Activated T-cell treated with anti-CD3 and anti-CD28 coated beads for 48 hours (primary cell): ENCODE data around the gene C1QTNF9.
A peak's percentile ranks its signal among the peaks of the same experiment; 100 is the strongest.
"Not testable (repeated sequence)": the region's sequence is repeated elsewhere in the genome, so short reads cannot be mapped to it uniquely, and the experiment has no call there.

Experiments used
- DNase-seq: peaks from one replicate; pipeline ENCODE4 v3.0.0-alpha.2; 2020; ENCODE audit warnings: low read depth

C1QTNF9 gene

GRCh38 chr13:24309300-24309699 lies at the start of gene C1QTNF9:
C1QTNF9 (plus strand) TSS chr13:24309580; CDS start chr13:24316004, 6,424 bp downstream.
- DNase-seq: not testable (repeated sequence)

GRCh38 chr13:24261566-24261965 lies 47.8 kb upstream of the C1QTNF9 start:
- no peak for DNase-seq

GRCh38 chr13:24263632-24264031 lies 45.7 kb upstream of the C1QTNF9 start:
- no peak for DNase-seq

- peak; percentile 71 for DNase-seq
Observed at GRCh38 chr13:24264976-24265375, 44.4 kb upstream of the C1QTNF9 start.

- no peak for DNase-seq
Observed at GRCh38 chr13:24265453-24265852, 43.9 kb upstream of the C1QTNF9 start.

- no peak for DNase-seq
Observed at GRCh38 chr13:24267274-24267673, 42.1 kb upstream of the C1QTNF9 start.

- DNase-seq: no peak
Observed at GRCh38 chr13:24267801-24268200, 41.6 kb upstream of the C1QTNF9 start.

GRCh38 chr13:24269821-24270220 lies 39.6 kb upstream of the C1QTNF9 start:
- DNase-seq: no peak

GRCh38 chr13:24270639-24271141 lies 38.7 kb upstream of the C1QTNF9 start:
- DNase-seq: peak; percentile 41

- no peak for DNase-seq
Observed at GRCh38 chr13:24271231-24271600, 38.2 kb upstream of the C1QTNF9 start.

GRCh38 chr13:24271601-24272451 lies 37.6 kb upstream of the C1QTNF9 start:
- DNase-seq: peak; percentile 39

- no peak for DNase-seq
Observed at GRCh38 chr13:24272452-24273161, 36.8 kb upstream of the C1QTNF9 start.

- no peak for DNase-seq
Observed at GRCh38 chr13:24273926-24274325, 35.5 kb upstream of the C1QTNF9 start.

GRCh38 chr13:24274452-24275021 lies 34.8 kb upstream of the C1QTNF9 start:
- peak; percentile 67 for DNase-seq

- no peak for DNase-seq
Observed at GRCh38 chr13:24275041-24275440, 34.3 kb upstream of the C1QTNF9 start.

GRCh38 chr13:24276306-24276705 lies 33.1 kb upstream of the C1QTNF9 start:
- DNase-seq: no peak

- DNase-seq: no peak
Observed at GRCh38 chr13:24276861-24277260, 32.5 kb upstream of the C1QTNF9 start.

- DNase-seq: no peak
Observed at GRCh38 chr13:24277761-24278160, 31.6 kb upstream of the C1QTNF9 start.

GRCh38 chr13:24279327-24280110 lies 29.9 kb upstream of the C1QTNF9 start:
- DNase-seq: no peak

GRCh38 chr13:24280720-24281119 lies 28.7 kb upstream of the C1QTNF9 start:
- no peak for DNase-seq

GRCh38 chr13:24281188-24282008 lies 28.0 kb upstream of the C1QTNF9 start:
- DNase-seq: no peak
